ENCODE measurements around the gene OSBPL6.

OSBPL6 gene

GRCh38 chr2:178295115-178295514, 100.8 kb downstream of the OSBPL6 start:
- no peaks in the 10 kb centered on the region for H3K79me2 ChIP-seq (ENCODE audit: low read length)
- H3K9me2 ChIP-seq (replicated peaks; ENCODE audit: insufficient read depth, low read length): no peaks in the 10 kb centered on the region
- H3K4me3 ChIP-seq (ENCODE audit: low read length): no peak overlapping the region
- DNase-seq: no peak
- no peak overlapping the region for H3K27ac ChIP-seq (ENCODE audit: low read length)
- H3K9me3 ChIP-seq (replicated peaks; ENCODE audit: insufficient read depth, low read length): no peaks in the 10 kb centered on the region
- no peak overlapping the region for H3K9ac ChIP-seq (ENCODE audit: low read length)
- H3K36me3 ChIP-seq (replicated peaks; ENCODE audit: insufficient read depth, low read length): no peaks in the 10 kb centered on the region
- no peaks in the 10 kb centered on the region for H3K27me3 ChIP-seq (replicated peaks; ENCODE audit: insufficient read depth, low read length)
- no peaks in the 10 kb centered on the region for H3F3A ChIP-seq (ENCODE audit: insufficient read depth, low read length)
- no peaks in the 10 kb centered on the region for H4K20me1 ChIP-seq (ENCODE audit: insufficient read depth, low read length)
- no peaks in the 10 kb centered on the region for H3K4me1 ChIP-seq (ENCODE audit: low read length)
- no peak overlapping the region for H2AFZ ChIP-seq (ENCODE audit: low read length)
- TF ChIP-seq CTCF (IDR thresholded peaks at IDR 0.05; ENCODE audit: low read length): no peak
- TF ChIP-seq EZH2phosphoT487 (IDR thresholded peaks at IDR 0.05; ENCODE audit: low read length): no peak
- no peak for TF ChIP-seq EZH2 (optimal IDR thresholded peaks at IDR 0.05; ENCODE audit: low read depth, low read length)
- no peak overlapping the region for H3K4me2 ChIP-seq (ENCODE audit: low read depth, low read length)

GRCh38 chr2:178295906-178296305, 101.6 kb downstream of the OSBPL6 start:
- H3K9ac ChIP-seq (ENCODE audit: low read length): no peak overlapping the region
- H3K4me3 ChIP-seq (ENCODE audit: low read length): no peak overlapping the region
- DNase-seq: no peak

GRCh38 chr2:178296394-178297090, 102.2 kb downstream of the OSBPL6 start:
- H3K27me3 ChIP-seq (replicated peaks; ENCODE audit: insufficient read depth, low read length): no peaks in the 10 kb centered on the region
- no peak for DNase-seq
- TF ChIP-seq EZH2 (optimal IDR thresholded peaks at IDR 0.05; ENCODE audit: low read depth, low read length) (no peak), EZH2phosphoT487 (IDR thresholded peaks at IDR 0.05; ENCODE audit: low read length) (no peak), CTCF (IDR thresholded peaks at IDR 0.05; ENCODE audit: low read length) (no peak)

More at GRCh38 chr2:178295906-178296305, 101.6 kb downstream of the OSBPL6 start:
- H3K4me1 ChIP-seq (ENCODE audit: low read length): no peaks in the 10 kb centered on the region
- H3K9me3 ChIP-seq (replicated peaks; ENCODE audit: insufficient read depth, low read length): no peaks in the 10 kb centered on the region
- H2AFZ ChIP-seq (ENCODE audit: low read length): no peak overlapping the region
- no peaks in the 10 kb centered on the region for H3K79me2 ChIP-seq (ENCODE audit: low read length)
- H3F3A ChIP-seq (ENCODE audit: insufficient read depth, low read length): no peaks in the 10 kb centered on the region
- H3K4me2 ChIP-seq (ENCODE audit: low read depth, low read length): no peak overlapping the region
- H3K27me3 ChIP-seq (replicated peaks; ENCODE audit: insufficient read depth, low read length): no peaks in the 10 kb centered on the region
- TF ChIP-seq EZH2 (optimal IDR thresholded peaks at IDR 0.05; ENCODE audit: low read depth, low read length) (no peak), CTCF (IDR thresholded peaks at IDR 0.05; ENCODE audit: low read length) (no peak), EZH2phosphoT487 (IDR thresholded peaks at IDR 0.05; ENCODE audit: low read length) (no peak)
- no peaks in the 10 kb centered on the region for H3K36me3 ChIP-seq (replicated peaks; ENCODE audit: insufficient read depth, low read length)
- no peaks in the 10 kb centered on the region for H4K20me1 ChIP-seq (ENCODE audit: insufficient read depth, low read length)
- no peak overlapping the region for H3K27ac ChIP-seq (ENCODE audit: low read length)
- no peaks in the 10 kb centered on the region for H3K9me2 ChIP-seq (replicated peaks; ENCODE audit: insufficient read depth, low read length)

More at GRCh38 chr2:178296394-178297090, 102.2 kb downstream of the OSBPL6 start:
- Histone ChIP-seq H3K36me3 (replicated peaks; ENCODE audit: insufficient read depth, low read length) (no peaks in the 10 kb centered on the region), H3K4me2 (ENCODE audit: low read depth, low read length) (no peak overlapping the region), H3K4me3 (ENCODE audit: low read length) (no peak overlapping the region), H3K9me3 (replicated peaks; ENCODE audit: insufficient read depth, low read length) (no peaks in the 10 kb centered on the region), H3K27ac (ENCODE audit: low read length) (no peak overlapping the region), H3K79me2 (ENCODE audit: low read length) (no peaks in the 10 kb centered on the region), H3K4me1 (ENCODE audit: low read length) (no peaks in the 10 kb centered on the region), H3F3A (ENCODE audit: insufficient read depth, low read length) (no peaks in the 10 kb centered on the region), H3K9me2 (replicated peaks; ENCODE audit: insufficient read depth, low read length) (no peaks in the 10 kb centered on the region), H3K9ac (ENCODE audit: low read length) (no peak overlapping the region), H4K20me1 (ENCODE audit: insufficient read depth, low read length) (no peaks in the 10 kb centered on the region), H2AFZ (ENCODE audit: low read length) (no peak overlapping the region)
